Measurements from ENCODE around the gene TSKU.

Gene TSKU

DNA sequence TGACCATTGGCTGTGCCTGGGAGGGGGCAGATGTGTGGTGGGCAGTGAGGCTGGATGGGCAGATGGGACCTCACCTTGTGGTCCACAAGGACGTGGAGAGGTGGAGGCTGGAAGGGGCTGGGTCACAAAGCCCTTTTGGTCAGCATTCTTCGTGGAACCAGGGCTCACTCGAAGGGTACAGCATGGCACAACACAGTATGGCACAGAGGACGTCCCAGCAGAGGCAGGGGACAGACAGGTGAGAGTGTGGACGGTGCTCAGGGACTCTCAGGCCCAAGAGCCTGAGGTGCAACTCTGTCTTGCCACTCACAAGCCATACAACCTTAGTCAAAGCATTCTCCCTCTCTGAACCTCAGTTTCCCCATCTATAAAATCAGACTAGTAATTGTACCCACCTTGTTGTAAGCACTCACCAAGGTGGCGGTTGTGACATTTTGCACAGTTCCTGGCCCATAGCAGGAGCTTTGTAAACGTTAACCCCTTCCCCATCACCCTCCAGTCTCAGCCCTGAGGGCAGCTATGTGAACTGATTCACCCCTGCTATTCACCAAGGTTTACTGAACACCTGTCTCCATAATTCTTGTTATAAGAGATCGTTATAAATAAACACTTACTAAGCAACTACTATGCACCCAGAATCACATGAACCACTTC is 11.6 kb upstream of the TSKU start:
- no peak for DNase-seq

GRCh38 chr11:76772100-76772782 is 10.9 kb upstream of the TSKU start:
- no peak for DNase-seq

GRCh38 chr11:76772783-76773106 is 10.4 kb upstream of the TSKU start:
- DNase-seq: no peak

DNA sequence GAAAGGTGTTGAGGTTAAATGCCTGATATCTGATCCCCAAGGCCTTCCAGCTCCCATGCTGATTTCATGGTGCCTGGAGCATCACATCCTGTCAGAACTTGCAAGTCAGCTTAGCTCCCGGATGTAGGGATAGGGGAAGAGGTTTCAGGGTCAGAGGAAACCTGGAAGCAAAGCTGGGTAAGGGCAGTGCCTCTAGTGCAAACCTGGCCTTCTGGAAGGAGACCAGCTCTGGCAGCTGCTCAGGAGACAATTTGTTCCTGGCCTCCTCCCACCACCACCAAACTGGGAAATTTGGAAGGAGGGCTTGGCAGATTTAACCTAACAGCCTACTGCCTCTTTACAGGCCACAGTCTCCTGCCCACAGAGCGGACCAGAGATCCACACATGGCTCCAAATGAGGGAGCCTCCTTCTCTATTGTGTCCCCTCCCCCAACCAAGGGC is 9.2 kb upstream of the TSKU start:
- DNase-seq: no peak

- no peak for DNase-seq
Measured at GRCh38 chr11:76776472-76776871, 6.7 kb upstream of the TSKU start.

GRCh38 chr11:76777305-76777704 is 5.9 kb upstream of the TSKU start:
- DNase-seq: no peak

- no peak for DNase-seq
Measured at GRCh38 chr11:76777876-76778275, 5.3 kb upstream of the TSKU start.

- no peak for DNase-seq
Measured at GRCh38 chr11:76778874-76779273, 4.3 kb upstream of the TSKU start.

DNA sequence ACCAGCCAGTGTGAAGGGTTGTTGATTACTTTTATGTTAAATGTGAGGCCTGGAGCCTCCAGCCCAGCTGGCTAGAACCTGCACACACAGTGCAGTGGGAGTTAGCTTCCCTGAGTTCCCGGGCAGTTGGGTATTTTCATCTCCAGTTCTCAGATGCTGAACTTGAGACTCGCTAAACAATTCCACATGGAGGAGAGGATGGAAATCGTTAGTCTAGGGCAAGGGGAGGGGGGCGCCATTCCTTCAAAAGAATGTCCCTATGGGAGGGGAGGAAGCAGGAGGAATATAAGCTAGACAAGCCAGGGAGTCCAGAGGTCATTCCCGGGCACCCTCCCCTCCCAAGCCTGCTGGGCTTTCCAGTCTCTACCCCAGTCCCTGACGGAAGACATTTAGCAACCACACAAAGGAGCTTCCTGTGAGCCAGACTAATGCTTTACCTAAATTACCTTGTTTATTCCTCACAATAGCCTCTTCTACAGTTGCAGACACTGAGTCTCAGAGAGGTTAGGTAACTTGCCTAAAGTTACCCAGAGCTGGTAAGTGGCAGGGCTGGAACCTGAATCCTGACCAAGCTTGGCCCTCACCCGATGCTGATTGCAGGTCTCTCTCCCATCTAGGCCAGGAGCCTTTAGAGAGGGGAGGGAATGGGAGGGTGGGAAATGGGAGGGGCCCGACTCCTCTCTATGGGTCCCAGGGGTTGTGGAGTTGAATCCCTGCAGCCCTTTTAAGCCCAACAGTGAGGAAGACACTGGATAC is 1.9 kb upstream of the TSKU start:
- DNase-seq: no peak

DNA sequence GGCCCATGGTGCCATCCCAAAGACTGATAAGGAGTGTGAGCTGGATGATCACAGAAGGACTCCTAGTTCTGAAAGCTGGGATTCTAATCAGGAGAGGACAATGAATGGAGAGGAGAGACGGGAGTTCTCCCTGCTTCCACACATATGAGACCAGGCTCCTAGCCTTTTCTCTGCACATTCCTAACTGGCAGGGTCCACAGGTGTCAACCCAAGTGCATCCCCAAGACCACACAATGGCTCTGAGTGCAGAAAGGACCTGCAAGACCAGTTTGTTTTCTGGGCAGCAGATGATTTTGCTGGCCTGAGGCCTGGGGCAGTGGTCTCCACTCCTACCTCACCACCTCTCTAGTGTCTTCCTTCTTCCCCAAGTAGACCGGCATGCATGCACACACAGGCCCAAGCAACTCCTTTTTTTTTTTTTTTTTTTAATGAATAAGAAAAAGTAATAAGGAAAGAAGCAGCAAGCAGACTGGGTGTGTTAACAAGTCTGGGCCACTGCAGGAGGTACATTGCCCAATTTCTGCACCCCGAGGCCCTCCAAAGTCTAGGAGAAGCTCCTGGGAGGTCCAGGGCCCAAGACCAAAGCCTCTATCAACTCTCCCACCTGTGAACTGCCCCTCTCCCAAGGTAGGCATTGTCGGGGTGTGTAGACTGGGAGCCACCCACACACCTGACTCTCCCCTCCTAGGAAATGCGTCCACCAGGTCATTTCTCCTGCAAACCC is 1.2 kb upstream of the TSKU start:
- no peak for DNase-seq

DNA sequence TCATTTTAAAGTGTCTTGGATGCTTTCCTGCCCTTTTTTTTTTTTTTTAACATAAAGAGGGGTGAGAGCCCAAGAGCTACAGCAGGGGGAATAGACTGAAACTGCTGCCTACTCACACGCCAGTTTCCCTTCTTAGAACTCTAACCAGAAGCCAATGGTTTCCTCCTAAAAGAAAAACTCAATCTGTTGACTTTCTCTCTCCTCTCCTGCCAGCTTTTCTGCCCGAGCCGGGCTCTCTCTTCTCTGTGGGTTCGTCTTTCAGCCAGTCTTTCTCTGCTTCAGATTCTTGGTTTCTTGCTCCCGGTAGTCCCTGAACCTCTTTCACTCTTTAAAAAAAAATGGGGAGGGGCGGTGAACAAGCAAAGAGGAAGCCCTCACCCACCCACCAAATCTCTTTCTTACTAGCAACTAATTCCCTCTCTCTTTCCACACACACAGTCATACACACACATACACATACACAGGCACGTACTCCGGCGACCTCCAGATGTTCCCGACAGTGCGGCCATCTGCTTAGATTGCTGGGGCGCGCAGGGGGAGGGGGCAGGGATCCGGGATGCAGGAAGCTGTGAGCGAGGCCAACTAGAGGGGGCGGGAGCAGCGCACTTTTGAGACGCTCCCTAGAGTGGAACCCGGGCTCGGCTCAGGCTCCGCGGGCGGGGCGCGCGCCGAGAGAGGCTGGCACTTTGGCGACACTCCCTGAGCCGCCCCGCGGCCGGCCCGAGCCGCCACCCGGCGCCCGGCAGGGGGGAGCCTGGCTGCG is 444 bp upstream of the TSKU start:
- peak; percentile 88 for DNase-seq

GRCh38 chr11:76783896-76784813 is 999 bp downstream of the TSKU start:
- peak; percentile 35 for DNase-seq

- DNase-seq: no peak
Measured at GRCh38 chr11:76785513-76785912, 2.4 kb downstream of the TSKU start.

GRCh38 chr11:76786016-76786415 is 2.9 kb downstream of the TSKU start:
- DNase-seq: no peak

DNA sequence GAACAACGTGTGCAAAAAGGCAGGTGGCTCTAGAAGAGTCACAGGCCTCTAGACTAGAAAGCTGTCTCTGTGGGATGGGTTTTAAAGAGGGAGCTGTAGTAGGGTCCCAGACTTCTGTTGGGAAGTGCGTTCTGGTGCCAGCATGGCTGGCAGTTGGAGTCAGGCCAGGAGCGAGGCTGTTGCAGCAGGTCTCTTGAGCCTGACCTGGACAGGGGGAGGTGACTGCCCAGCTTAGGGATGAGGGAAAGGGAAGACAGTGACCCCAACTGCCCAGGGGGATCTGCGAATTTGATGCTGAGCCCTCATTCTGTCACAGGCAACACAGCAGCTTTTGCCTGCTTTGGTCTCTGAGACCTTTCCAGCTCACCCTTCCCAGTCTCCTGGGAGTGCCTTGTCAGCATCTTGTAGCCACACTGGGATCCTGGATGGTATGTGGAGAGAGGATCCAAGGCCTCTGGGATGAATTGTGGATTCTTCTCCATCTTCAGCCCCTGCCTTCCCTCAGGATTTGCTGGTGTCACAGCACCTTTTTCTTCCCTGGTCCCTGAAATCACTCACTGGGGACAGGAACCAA is 3.4 kb downstream of the TSKU start:
- DNase-seq: no peak

DNA sequence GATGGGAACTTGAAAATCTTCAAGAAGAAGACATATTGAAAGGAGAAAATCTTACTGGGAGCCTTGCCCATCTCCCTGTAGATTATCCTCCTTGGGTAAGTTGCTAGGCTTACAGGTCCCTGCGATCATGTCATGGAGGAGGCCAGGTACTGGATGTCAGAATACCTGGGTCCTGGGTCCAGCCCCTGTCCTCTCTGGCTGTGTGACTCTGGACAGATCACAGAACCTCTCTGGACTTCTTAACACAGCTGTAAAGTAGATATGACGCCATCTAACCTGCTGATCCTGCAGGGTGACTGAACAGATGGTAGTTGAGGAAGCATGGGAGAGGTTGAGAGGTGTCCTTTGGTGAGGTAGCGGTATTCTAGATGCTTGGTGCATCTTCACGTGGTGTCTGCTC is 4.1 kb downstream of the TSKU start:
- DNase-seq: no peak

DNA sequence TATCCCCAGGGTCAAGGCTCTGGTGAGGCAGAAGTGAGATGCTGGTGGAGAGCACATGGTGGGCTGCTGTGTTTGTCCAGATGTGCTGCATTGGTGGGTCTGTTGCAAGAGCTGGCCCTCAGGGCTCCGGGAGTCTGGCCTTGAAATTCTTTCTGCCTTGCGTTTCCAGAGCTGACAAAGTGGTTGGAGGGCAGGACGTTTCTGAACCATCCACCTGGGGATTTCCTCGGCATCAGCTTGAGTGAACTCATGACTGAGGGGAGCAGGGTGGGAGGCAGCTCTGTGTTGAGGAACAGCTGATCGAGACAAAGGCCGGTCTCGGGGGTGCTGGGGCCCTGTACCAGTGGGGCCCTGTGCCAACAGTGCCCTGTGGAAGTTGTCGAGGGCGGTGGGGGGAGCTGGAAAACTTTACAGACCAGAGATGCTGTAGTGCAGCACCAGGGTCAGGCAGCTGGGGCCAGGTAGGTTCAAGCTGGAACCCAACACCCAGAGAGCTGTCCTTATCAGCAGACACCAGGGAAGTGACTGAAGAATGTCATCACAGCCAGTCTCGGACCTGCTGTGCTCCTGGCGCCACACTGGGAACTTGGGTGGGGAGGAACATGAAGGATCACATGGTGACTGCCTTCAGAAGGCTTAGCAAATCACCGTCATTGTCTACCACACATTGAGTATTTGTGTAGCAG is 4.9 kb downstream of the TSKU start:
- peak; percentile 56 for DNase-seq

DNA sequence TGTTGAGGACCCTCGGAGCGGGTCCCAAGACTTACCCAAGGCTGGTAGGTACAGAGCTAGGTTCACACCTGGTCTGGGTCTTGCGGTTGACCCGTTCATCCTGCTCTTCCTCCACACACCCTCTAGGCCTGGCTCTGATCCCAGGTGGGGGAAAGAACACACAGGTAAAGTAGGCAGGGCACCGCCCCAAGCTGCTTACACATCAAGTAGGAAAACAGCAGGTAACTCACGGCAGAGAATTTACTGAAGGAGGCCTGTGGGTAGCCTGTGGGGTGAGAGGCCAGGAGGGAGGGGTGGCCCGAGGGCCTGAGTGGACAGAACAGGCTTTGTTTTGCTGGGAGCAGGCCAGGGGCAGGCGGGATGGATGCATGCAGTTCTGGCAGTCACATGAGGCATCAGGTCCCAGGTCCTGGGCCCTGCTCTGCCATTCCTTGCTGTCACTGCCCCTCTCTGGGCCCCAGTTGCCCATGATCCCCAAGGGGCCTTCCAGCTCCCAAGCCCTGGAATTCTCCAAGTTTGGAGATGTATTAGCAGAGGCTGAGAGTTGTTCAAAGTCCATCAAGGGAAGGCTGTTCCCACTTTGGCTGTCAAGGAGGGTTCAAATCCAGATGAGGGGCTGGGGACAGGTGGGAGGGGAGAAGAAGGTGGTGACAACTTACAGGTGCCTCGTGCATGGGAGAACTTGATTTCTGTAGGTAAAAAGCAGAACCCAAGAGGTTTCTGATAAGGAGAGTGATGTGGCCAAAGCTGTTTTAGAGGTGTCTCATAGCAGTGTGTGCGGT is 5.7 kb downstream of the TSKU start:
- DNase-seq: no peak

DNA sequence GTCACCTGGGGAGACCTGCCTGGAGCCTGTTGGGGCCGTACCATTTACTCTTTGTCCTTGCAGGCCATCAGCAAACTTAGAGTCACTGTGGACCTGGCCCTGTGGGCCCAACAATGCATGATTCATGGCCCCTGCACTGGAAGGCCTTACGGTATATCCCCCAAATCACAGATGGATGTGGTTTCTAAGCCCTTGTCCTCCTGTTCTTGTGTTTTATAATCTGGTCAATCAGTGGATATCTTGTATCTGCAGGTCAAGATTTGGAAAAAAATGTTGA is 6.2 kb downstream of the TSKU start:
- DNase-seq: no peak

- no peak for DNase-seq
Measured at GRCh38 chr11:76790251-76790650, 7.1 kb downstream of the TSKU start.

All from hematopoietic multipotent progenitor cell treated with erythropoietin and hydrocortisone succinate and interleukin-3 and kit ligand, for 4 days (in vitro differentiated cells).